Activated CD4-positive, alpha-beta T cell treated with anti-CD3 and anti-CD28 coated beads, Interleukin-2, amount 10 ng/mL, durations not matched to agents 24 days and 14 days (primary cell): ENCODE data around the gene DAAM2. TPM values are rescaled to one million over a fixed set of nuclear protein-coding genes. Genes with fewer than 3 reads are reported as not detected.
A peak's percentile ranks its signal among the peaks of the same experiment; 100 is the strongest.

Experiments used
- DNase-seq: peaks from one replicate; pipeline ENCODE4 v3.0.0; 2022
- H3K27ac Mint-ChIP-seq: one replicate; pipeline ENCODE4 v1.8.0; 2022; ENCODE audit warnings: mild to moderate bottlenecking, mixed read lengths
- H3K27me3 Mint-ChIP-seq: one replicate; pipeline ENCODE4 v1.8.0; 2022; ENCODE audit warnings: mixed read lengths
- H3K36me3 Mint-ChIP-seq: one replicate; pipeline ENCODE4 v1.8.0; 2022; ENCODE audit warnings: low read depth, mild to moderate bottlenecking, mixed read lengths
- H3K4me1 Mint-ChIP-seq: one replicate; pipeline ENCODE4 v1.8.0; 2021; ENCODE audit warnings: mixed read lengths
- H3K4me3 Mint-ChIP-seq: one replicate; pipeline ENCODE4 v1.8.0; 2022; ENCODE audit warnings: mild to moderate bottlenecking, moderate library complexity, mixed read lengths
- H3K9me3 Mint-ChIP-seq: one replicate; pipeline ENCODE4 v1.8.0; 2021; ENCODE audit warnings: mixed read lengths
- intact Hi-C: fragments of 100-400 bp; cut with micrococcal nuclease; formaldehyde crosslinking; loops from one replicate; pipeline ENCODE4 v1.15.1; 2023
- total RNA-seq: library from RNA; stranded (reverse); gene quantifications from 2 replicates; pipeline ENCODE4 v1.2.3, GENCODE V29; 2022

DAAM2 gene
- total RNA-seq, 1 donor from 2014 or later: not detected

GRCh38 chr6:39884696-39885095, 92.5 kb downstream of the DAAM2 start:
- Mint-ChIP-seq H3K36me3 (no peaks in the 10 kb centered on the region), H3K4me3 (no peak overlapping the region), H3K27me3 (peaks cover 5% of the 10 kb centered on the region), H3K9me3 (no peaks in the 10 kb centered on the region), H3K27ac (no peak overlapping the region), H3K4me1 (no peaks in the 10 kb centered on the region)
- intact Hi-C loops: no loop called here
- no peak for DNase-seq

- H3K27ac Mint-ChIP-seq: no peak overlapping the region
Measured at GRCh38 chr6:39885691-39886090, 93.5 kb downstream of the DAAM2 start.

GRCh38 chr6:39886871-39887270, 94.7 kb downstream of the DAAM2 start:
- intact Hi-C loops: no loop called here
- Mint-ChIP-seq H3K36me3 (no peaks in the 10 kb centered on the region), H3K9me3 (no peaks in the 10 kb centered on the region), H3K4me1 (no peaks in the 10 kb centered on the region), H3K27ac (no peak overlapping the region), H3K27me3 (peaks cover 9% of the 10 kb centered on the region), H3K4me3 (no peak overlapping the region)
- no peak for DNase-seq

More at GRCh38 chr6:39885691-39886090, 93.5 kb downstream of the DAAM2 start:
- Mint-ChIP-seq H3K4me1 (no peaks in the 10 kb centered on the region), H3K4me3 (no peak overlapping the region), H3K36me3 (no peaks in the 10 kb centered on the region), H3K27me3 (peaks cover 7% of the 10 kb centered on the region), H3K9me3 (no peaks in the 10 kb centered on the region)
- no peak for DNase-seq
- intact Hi-C loops: no loop called here

- H3K27ac Mint-ChIP-seq: no peak overlapping the region
- peaks cover 9% of the 10 kb centered on the region for H3K27me3 Mint-ChIP-seq
- no peaks in the 10 kb centered on the region for H3K9me3 Mint-ChIP-seq
- H3K4me3 Mint-ChIP-seq: no peak overlapping the region
- DNase-seq: no peak
- intact Hi-C loops: no loop called here
- no peaks in the 10 kb centered on the region for H3K4me1 Mint-ChIP-seq
- no peaks in the 10 kb centered on the region for H3K36me3 Mint-ChIP-seq
Measured at GRCh38 chr6:39887692-39888450, 95.7 kb downstream of the DAAM2 start.

- H3K9me3 Mint-ChIP-seq: no peaks in the 10 kb centered on the region
- H3K36me3 Mint-ChIP-seq: no peaks in the 10 kb centered on the region
- H3K4me1 Mint-ChIP-seq: no peaks in the 10 kb centered on the region
- intact Hi-C loops: no loop called here
- no peak overlapping the region for H3K4me3 Mint-ChIP-seq
- no peak for DNase-seq
- H3K27ac Mint-ChIP-seq: no peak overlapping the region
- H3K27me3 Mint-ChIP-seq: peaks cover 9% of the 10 kb centered on the region
Measured at GRCh38 chr6:39889229-39889628, 97.1 kb downstream of the DAAM2 start.

GRCh38 chr6:39891353-39891752, 99.2 kb downstream of the DAAM2 start:
- peaks cover 9% of the 10 kb centered on the region for H3K27me3 Mint-ChIP-seq
- no peak for DNase-seq
- H3K9me3 Mint-ChIP-seq: no peaks in the 10 kb centered on the region
- no peaks in the 10 kb centered on the region for H3K4me1 Mint-ChIP-seq
- intact Hi-C loops: loop anchor here (10.0 kb wide), 1 partner anchor 537 kb away; no protein-coding TSS in a partner anchor
- H3K36me3 Mint-ChIP-seq: no peaks in the 10 kb centered on the region
- no peak overlapping the region for H3K4me3 Mint-ChIP-seq
- no peak overlapping the region for H3K27ac Mint-ChIP-seq

GRCh38 chr6:39891976-39892375, 99.8 kb downstream of the DAAM2 start:
- no peaks in the 10 kb centered on the region for H3K36me3 Mint-ChIP-seq
- H3K4me3 Mint-ChIP-seq: no peak overlapping the region
- intact Hi-C loops: loop anchor here (10.0 kb wide), 1 partner anchor 537 kb away; no protein-coding TSS in a partner anchor
- no peak overlapping the region for H3K27ac Mint-ChIP-seq
- H3K9me3 Mint-ChIP-seq: no peaks in the 10 kb centered on the region
- DNase-seq: no peak
- peaks cover 9% of the 10 kb centered on the region for H3K27me3 Mint-ChIP-seq
- no peaks in the 10 kb centered on the region for H3K4me1 Mint-ChIP-seq

GRCh38 chr6:39892490-39893129, 100.4 kb downstream of the DAAM2 start:
- no peaks in the 10 kb centered on the region for H3K36me3 Mint-ChIP-seq
- H3K27me3 Mint-ChIP-seq: peaks cover 9% of the 10 kb centered on the region
- H3K4me3 Mint-ChIP-seq: no peak overlapping the region
- H3K9me3 Mint-ChIP-seq: no peaks in the 10 kb centered on the region
- H3K4me1 Mint-ChIP-seq: no peaks in the 10 kb centered on the region
- peak; percentile 62 for DNase-seq
- H3K27ac Mint-ChIP-seq: no peak overlapping the region
- intact Hi-C loops: loop anchor here (10.0 kb wide), 1 partner anchor 538 kb away; no protein-coding TSS in a partner anchor

- no peaks in the 10 kb centered on the region for H3K9me3 Mint-ChIP-seq
- no peaks in the 10 kb centered on the region for H3K4me1 Mint-ChIP-seq
- intact Hi-C loops: loop anchor here (10.0 kb wide), 1 partner anchor 538 kb away; no protein-coding TSS in a partner anchor
- no peaks in the 10 kb centered on the region for H3K36me3 Mint-ChIP-seq
- H3K4me3 Mint-ChIP-seq: no peak overlapping the region
- peaks cover 9% of the 10 kb centered on the region for H3K27me3 Mint-ChIP-seq
- no peak overlapping the region for H3K27ac Mint-ChIP-seq
- no peak for DNase-seq
Measured at GRCh38 chr6:39893286-39893685, 101.1 kb downstream of the DAAM2 start.

- no peak overlapping the region for H3K27ac Mint-ChIP-seq
- H3K4me1 Mint-ChIP-seq: no peaks in the 10 kb centered on the region
- H3K27me3 Mint-ChIP-seq: no peaks in the 10 kb centered on the region
- no peak overlapping the region for H3K4me3 Mint-ChIP-seq
- H3K9me3 Mint-ChIP-seq: no peaks in the 10 kb centered on the region
- no peak for DNase-seq
- intact Hi-C loops: loop anchor here (10.0 kb wide), 1 partner anchor 542 kb away; no protein-coding TSS in a partner anchor
- no peaks in the 10 kb centered on the region for H3K36me3 Mint-ChIP-seq
Measured at GRCh38 chr6:39896701-39897100, 104.5 kb downstream of the DAAM2 start.

GRCh38 chr6:39897698-39898097, 105.5 kb downstream of the DAAM2 start:
- no peak for DNase-seq
- Mint-ChIP-seq H3K27ac (no peak overlapping the region), H3K4me1 (no peaks in the 10 kb centered on the region), H3K4me3 (no peak overlapping the region), H3K9me3 (no peaks in the 10 kb centered on the region), H3K36me3 (no peaks in the 10 kb centered on the region), H3K27me3 (no peaks in the 10 kb centered on the region)
- intact Hi-C loops: loop anchor here (10.0 kb wide), 1 partner anchor 543 kb away; no protein-coding TSS in a partner anchor

GRCh38 chr6:39898625-39899024, 106.4 kb downstream of the DAAM2 start:
- no peak for DNase-seq
- no peak overlapping the region for H3K4me3 Mint-ChIP-seq
- H3K36me3 Mint-ChIP-seq: no peaks in the 10 kb centered on the region
- no peaks in the 10 kb centered on the region for H3K4me1 Mint-ChIP-seq
- H3K27me3 Mint-ChIP-seq: no peaks in the 10 kb centered on the region
- intact Hi-C loops: loop anchor here (10.0 kb wide), 1 partner anchor 544 kb away; no protein-coding TSS in a partner anchor
- no peak overlapping the region for H3K27ac Mint-ChIP-seq
- no peaks in the 10 kb centered on the region for H3K9me3 Mint-ChIP-seq

- intact Hi-C loops: loop anchor here (10.0 kb wide), 1 partner anchor 545 kb away; no protein-coding TSS in a partner anchor
- H3K9me3 Mint-ChIP-seq: no peaks in the 10 kb centered on the region
- no peaks in the 10 kb centered on the region for H3K36me3 Mint-ChIP-seq
- H3K27ac Mint-ChIP-seq: no peak overlapping the region
- H3K4me3 Mint-ChIP-seq: no peak overlapping the region
- no peaks in the 10 kb centered on the region for H3K4me1 Mint-ChIP-seq
- no peak for DNase-seq
- no peaks in the 10 kb centered on the region for H3K27me3 Mint-ChIP-seq
Measured at GRCh38 chr6:39899554-39900295, 107.5 kb downstream of the DAAM2 start.
